ENCODE measurements around the gene MAF. TPM values are rescaled to one million over a fixed set of nuclear protein-coding genes. Genes with fewer than 3 reads are reported as not detected.

MAF gene
- total RNA-seq, 4 donors from 2014 or later, result 11.0 to 92.6 (median 26.3) TPM

- no peak overlapping the region for H3K4me3 ChIP-seq
- no peaks in the 10 kb centered on the region for H3K9me3 ChIP-seq
- no peak for DNase-seq
- no peaks in the 10 kb centered on the region for H3K36me3 ChIP-seq
- H3K27me3 ChIP-seq, result no peaks in the 10 kb centered on the region
- H3K27ac ChIP-seq, result no peak overlapping the region
- no peaks in the 10 kb centered on the region for H3K4me1 ChIP-seq
- TF ChIP-seq POLR2A (IDR thresholded peaks at IDR 0.05), result no peak
- TF ChIP-seq CTCF (IDR thresholded peaks at IDR 0.05), result no peak
- intact Hi-C loops (cut with DNase I; ENCODE audit: low total_unique reads), result no loop called here
Observed at GRCh38 chr16:79562166-79562823, 38.2 kb downstream of the MAF start.

- no peak overlapping the region for H3K4me3 ChIP-seq
- no peaks in the 10 kb centered on the region for H3K27me3 ChIP-seq
- TF ChIP-seq POLR2A (IDR thresholded peaks at IDR 0.05) (no peak), CTCF (IDR thresholded peaks at IDR 0.05) (no peak)
- H3K36me3 ChIP-seq, result no peaks in the 10 kb centered on the region
- no peak overlapping the region for H3K27ac ChIP-seq
- intact Hi-C loops (cut with DNase I; ENCODE audit: low total_unique reads), result no loop called here
- H3K4me1 ChIP-seq, result no peaks in the 10 kb centered on the region
- no peak for DNase-seq
- no peaks in the 10 kb centered on the region for H3K9me3 ChIP-seq
Observed at GRCh38 chr16:79561729-79562128, 38.8 kb downstream of the MAF start.

- Histone ChIP-seq H3K9me3 (no peaks in the 10 kb centered on the region), H3K4me3 (no peak overlapping the region), H3K4me1 (no peaks in the 10 kb centered on the region), H3K36me3 (no peaks in the 10 kb centered on the region), H3K27ac (no peak overlapping the region), H3K27me3 (no peaks in the 10 kb centered on the region)
- intact Hi-C loops (cut with DNase I; ENCODE audit: low total_unique reads), result no loop called here
- DNase-seq, result no peak
- TF ChIP-seq POLR2A (IDR thresholded peaks at IDR 0.05) (no peak), CTCF (IDR thresholded peaks at IDR 0.05) (no peak)
Observed at GRCh38 chr16:79560923-79561322, 39.6 kb downstream of the MAF start.

- Histone ChIP-seq H3K27ac (no peak overlapping the region), H3K36me3 (no peaks in the 10 kb centered on the region), H3K4me3 (no peak overlapping the region), H3K4me1 (no peaks in the 10 kb centered on the region), H3K27me3 (no peaks in the 10 kb centered on the region), H3K9me3 (no peaks in the 10 kb centered on the region)
- TF ChIP-seq POLR2A (IDR thresholded peaks at IDR 0.05), result no peak
- no peak for TF ChIP-seq CTCF (IDR thresholded peaks at IDR 0.05)
- intact Hi-C loops (cut with DNase I; ENCODE audit: low total_unique reads), result no loop called here
- DNase-seq, result no peak
Observed at GRCh38 chr16:79560318-79560717, 40.2 kb downstream of the MAF start.

- H3K36me3 ChIP-seq, result no peaks in the 10 kb centered on the region
- H3K9me3 ChIP-seq, result no peaks in the 10 kb centered on the region
- no peaks in the 10 kb centered on the region for H3K27me3 ChIP-seq
- intact Hi-C loops (cut with DNase I; ENCODE audit: low total_unique reads), result no loop called here
- H3K27ac ChIP-seq, result no peak overlapping the region
- H3K4me1 ChIP-seq, result no peaks in the 10 kb centered on the region
- no peak overlapping the region for H3K4me3 ChIP-seq
- TF ChIP-seq POLR2A (IDR thresholded peaks at IDR 0.05), result no peak
- no peak for DNase-seq
Observed at GRCh38 chr16:79559532-79559931, 41.0 kb downstream of the MAF start.

GRCh38 chr16:79557421-79557820 lies 43.1 kb downstream of the MAF start:
- Histone ChIP-seq H3K36me3 (no peaks in the 10 kb centered on the region), H3K4me1 (no peaks in the 10 kb centered on the region), H3K9me3 (no peaks in the 10 kb centered on the region), H3K27ac (no peak overlapping the region), H3K27me3 (no peaks in the 10 kb centered on the region), H3K4me3 (no peak overlapping the region)
- no peak for DNase-seq
- TF ChIP-seq POLR2A (IDR thresholded peaks at IDR 0.05) (no peak), CTCF (IDR thresholded peaks at IDR 0.05) (no peak)
- intact Hi-C loops (cut with DNase I; ENCODE audit: low total_unique reads), result no loop called here
